Dermis blood vessel endothelial cell (primary cell): ENCODE results near the gene ZNF26. TPM values are rescaled to one million over a fixed set of nuclear protein-coding genes. Genes with fewer than 3 reads are reported as not detected.

ENCODE experiments used
- DNase-seq: peaks from one replicate; pipeline ENCODE4 v3.0.0; 2010
- total RNA-seq: library from RNA; depleted of rRNA; stranded (reverse); fragments of >200 nt; gene quantifications from 2 replicates; pipeline ENCODE4 v1.2.3, GENCODE V29; 2014

The ZNF26 gene
- total RNA-seq, 1 donor from 2014 or later = 19.2 TPM

GRCh38 chr12:133063556-133063955, 77.4 kb downstream of the ZNF26 start:
- DNase-seq = no peak

GRCh38 chr12:133073836-133074235, 87.7 kb downstream of the ZNF26 start:
- no peak for DNase-seq

Other genes with a start within 250 kb of the ZNF26 start
- 51.6 and 61.6 TPM in 2 replicates for gene ANKLE2, start 224.5 kb upstream of the ZNF26 start, total RNA-seq
- 101 and 139 TPM in 2 replicates for gene GOLGA3, start 157.5 kb upstream of the ZNF26 start, total RNA-seq
- 50.0 and 50.5 TPM in 2 replicates for gene CHFR, start 98.8 kb upstream of the ZNF26 start, total RNA-seq
- gene ZNF605, start 30.1 kb upstream of the ZNF26 start, total RNA-seq = 6.5 and 8.2 TPM in 2 replicates
- 20.5 and 31.0 TPM in 2 replicates for gene ZNF84, start 51.1 kb downstream of the ZNF26 start, total RNA-seq
- 20.1 and 22.6 TPM in 2 replicates for gene ZNF140, start 94.6 kb downstream of the ZNF26 start, total RNA-seq
- gene ZNF891, start 143.9 kb downstream of the ZNF26 start, total RNA-seq = 0.93 and 1.0 TPM in 2 replicates
- 5.6 and 12.9 TPM in 2 replicates for gene ZNF10, start 144.3 kb downstream of the ZNF26 start, total RNA-seq
- 39.8 and 44.8 TPM in 2 replicates for gene ZNF268, start 195.1 kb downstream of the ZNF26 start, total RNA-seq
- gene ANHX, start 249.5 kb downstream of the ZNF26 start, total RNA-seq = not detected in 2 replicates